H9 (cell line): ENCODE results near the gene CD48. TPM values are rescaled to one million over a fixed set of nuclear protein-coding genes. Genes with fewer than 3 reads are reported as not detected.

ENCODE experiments used
- DNase-seq: peaks from one replicate; pipeline ENCODE4 v3.0.0-alpha.2; 2017
- H2AFZ ChIP-seq: one replicate; pipeline ENCODE4 v1.6.1; 2013; ENCODE audit warnings: mild to moderate bottlenecking, low read length, control low read depth, moderate library complexity
- H2AK5ac ChIP-seq: 2 replicates; pipeline ENCODE4 v1.6.1; 2013; ENCODE audit warnings: low read length, control low read depth, mixed read lengths; ENCODE audit not compliant: insufficient read length
- H2BK120ac ChIP-seq: one replicate; pipeline ENCODE4 v1.6.1; 2013; ENCODE audit warnings: low read depth, mild to moderate bottlenecking, low read length, control low read depth, inconsistent platforms; ENCODE audit not compliant: poor library complexity, severe bottlenecking
- H2BK12ac ChIP-seq: 2 replicates; pipeline ENCODE4 v1.6.1; 2013; ENCODE audit warnings: low read length, control low read depth, mixed read lengths, low read depth; ENCODE audit not compliant: insufficient read length
- H2BK15ac ChIP-seq: 2 replicates; pipeline ENCODE4 v1.6.1; 2013; ENCODE audit warnings: low read depth, low read length, control low read depth
- H2BK20ac ChIP-seq: one replicate; pipeline ENCODE4 v1.6.1; 2013; ENCODE audit warnings: low read depth, mild to moderate bottlenecking, low read length, control low read depth, inconsistent platforms; ENCODE audit not compliant: poor library complexity, severe bottlenecking
- H2BK5ac ChIP-seq: 2 replicates; pipeline ENCODE4 v1.6.1; 2013; ENCODE audit warnings: low read length, control low read depth, mixed read lengths; ENCODE audit not compliant: insufficient read length
- H3K14ac ChIP-seq: 2 replicates; pipeline ENCODE4 v1.6.1; 2013; ENCODE audit warnings: low read length, control low read depth; ENCODE audit not compliant: insufficient read depth
- H3K18ac ChIP-seq: 2 replicates; pipeline ENCODE4 v1.6.1; 2013; ENCODE audit warnings: low read depth, mild to moderate bottlenecking, mixed read lengths, low read length, control low read depth; ENCODE audit not compliant: insufficient read length
- H3K23ac ChIP-seq: 2 replicates; pipeline ENCODE4 v1.6.1; 2013; ENCODE audit warnings: low read length, control low read depth, mixed read lengths, low read depth; ENCODE audit not compliant: insufficient read length
- H3K23me2 ChIP-seq: 2 replicates; pipeline ENCODE4 v1.6.1; 2013; ENCODE audit warnings: low read depth, mild to moderate bottlenecking, mixed read lengths, low read length, control low read depth; ENCODE audit not compliant: insufficient read length, poor library complexity, severe bottlenecking
- H3K27ac ChIP-seq: 2 replicates; pipeline ENCODE4 v1.5.1; 2013; ENCODE audit warnings: low read length, control low read depth, mixed read lengths, low read depth; ENCODE audit not compliant: insufficient read length
- H3K27me3 ChIP-seq: 2 replicates; pipeline ENCODE4 v1.6.1; 2013; ENCODE audit warnings: low read length, control low read depth, inconsistent platforms; ENCODE audit not compliant: insufficient read depth
- H3K4ac ChIP-seq: 2 replicates; pipeline ENCODE4 v1.6.1; 2013; ENCODE audit warnings: low read depth, mild to moderate bottlenecking, control low read depth, inconsistent platforms, low read length, moderate library complexity
- H3K4me1 ChIP-seq: 2 replicates; pipeline ENCODE4 v1.6.1; 2013; ENCODE audit warnings: low read length, control low read depth, inconsistent platforms; ENCODE audit not compliant: insufficient read depth
- H3K4me2 ChIP-seq: 2 replicates; pipeline ENCODE4 v1.6.1; 2013; ENCODE audit warnings: low read length, control low read depth, mixed read lengths; ENCODE audit not compliant: insufficient read length, insufficient read depth
- H3K56ac ChIP-seq: 2 replicates; pipeline ENCODE4 v1.6.1; 2013; ENCODE audit warnings: low read depth, mild to moderate bottlenecking, mixed read lengths, low read length, control low read depth; ENCODE audit not compliant: insufficient read length
- H3K79me1 ChIP-seq: 2 replicates; pipeline ENCODE4 v1.6.1; 2013; ENCODE audit warnings: low read depth, mild to moderate bottlenecking, moderate library complexity, low read length, control low read depth, inconsistent platforms; ENCODE audit not compliant: insufficient read depth, poor library complexity, severe bottlenecking
- H3K79me2 ChIP-seq: 2 replicates; pipeline ENCODE4 v1.6.1; 2013; ENCODE audit warnings: low read length, control low read depth, inconsistent platforms; ENCODE audit not compliant: insufficient read depth
- H3K9ac ChIP-seq: 2 replicates; pipeline ENCODE4 v1.6.1; 2013; ENCODE audit warnings: low read length, control low read depth, mixed read lengths; ENCODE audit not compliant: insufficient read length; ENCODE audit errors: extremely low read depth
- H3K9me3 ChIP-seq: one replicate; pipeline ENCODE4 v1.6.1; 2013; ENCODE audit warnings: low read depth, low read length, inconsistent platforms; ENCODE audit not compliant: control insufficient read depth
- H3T11ph ChIP-seq: one replicate; pipeline ENCODE4 v1.6.1; 2013; ENCODE audit warnings: mild to moderate bottlenecking, low read length, control low read depth, inconsistent platforms
- H4K20me1 ChIP-seq: one replicate; pipeline ENCODE4 v1.6.1; 2013; ENCODE audit not compliant: control insufficient read depth, insufficient read length, insufficient read depth
- H4K5ac ChIP-seq: 2 replicates; pipeline ENCODE4 v1.6.1; 2013; ENCODE audit warnings: low read depth, mild to moderate bottlenecking, mixed read lengths, low read length, control low read depth; ENCODE audit not compliant: insufficient read length
- H4K8ac ChIP-seq: replicated peaks from 2 replicates; pipeline ENCODE4 v1.6.1; 2013; ENCODE audit warnings: low read length, control low read depth, mixed read lengths, low read depth; ENCODE audit not compliant: insufficient read length
- H4K91ac ChIP-seq: 2 replicates; pipeline ENCODE4 v1.6.1; 2013; ENCODE audit warnings: low read depth, mild to moderate bottlenecking, moderate library complexity, mixed read lengths, low read length, control low read depth; ENCODE audit not compliant: insufficient read length
- H3K27ac Mint-ChIP-seq, 3 experiments: 2 replicates in 2 of 3; 3 replicates in 1 of 3; pipeline ENCODE4 v1.8.0; 2020 to 2021; ENCODE audit warnings: mixed read lengths in 3 of 3, mild to moderate bottlenecking in 1 of 3, moderate library complexity in 1 of 3
- H3K27me3 Mint-ChIP-seq: 2 replicates; pipeline ENCODE4 v1.8.0; 2021; ENCODE audit warnings: low read depth, mild to moderate bottlenecking, moderate library complexity, mixed read lengths
- H3K36me3 Mint-ChIP-seq, 3 experiments: 2 replicates in 2 of 3; 3 replicates in 1 of 3; pipeline ENCODE4 v1.8.0; 2020 to 2021; ENCODE audit warnings: low read depth in 3 of 3, mixed read lengths in 3 of 3; ENCODE audit not compliant: insufficient read depth in 1 of 3
- H3K4me1 Mint-ChIP-seq, 2 experiments: 2 replicates each; pipeline ENCODE4 v1.8.0; 2020; ENCODE audit warnings: mixed read lengths in 2 of 2
- H3K4me3 Mint-ChIP-seq, 2 experiments: 2 replicates in 1 of 2; 3 replicates in 1 of 2; pipeline ENCODE4 v1.8.0; 2020 to 2021; ENCODE audit warnings: mild to moderate bottlenecking in 2 of 2, mixed read lengths in 2 of 2, moderate library complexity in 1 of 2
- H3K9me3 Mint-ChIP-seq, 2 experiments: 2 replicates in 1 of 2; 3 replicates in 1 of 2; pipeline ENCODE4 v1.8.0; 2020; ENCODE audit warnings: mild to moderate bottlenecking in 2 of 2, mixed read lengths in 2 of 2, moderate library complexity in 1 of 2
- CTCF ChIP-seq: fragments of 200-600 bp; sonication (generic); conservative IDR thresholded peaks from 3 replicates; pipeline ENCODE4 v1.8.0; 2021; ENCODE audit warnings: antibody characterized with exemption, mild to moderate bottlenecking
- WGBS: extraction: QIAGEN DNeasy Blood & Tissue Kit; methylation state at CpG from one replicate; pipeline ENCODE4 v1.1.7; 2013; ENCODE audit warnings: missing lambda C conversion rate, low lambda C conversion rate, mixed read lengths; ENCODE audit not compliant: insufficient read length; ENCODE audit errors: extremely low coverage; 5-methylcytosine and 5-hydroxymethylcytosine counted together
- total RNA-seq: library from RNA; stranded (reverse); gene quantifications from 2 replicates; pipeline ENCODE4 v1.2.1, GENCODE V29; 2021

CD48 gene
- total RNA-seq, 1 experiment from 2014 or later = not detected

GRCh38 chr1:160645386-160646130 is 66.1 kb downstream of the CD48 start:
- Mint-ChIP-seq H3K27me3 (peaks cover 6% of the 10 kb centered on the region; the same call in 1 of the 2 replicates), H3K4me1 (peaks cover 0 to under 1% of the 10 kb centered on the region in 2 experiments; a peak in 2 of 4 replicates), H3K4me3 (no peak overlapping the region), H3K36me3 (peaks cover 0 to under 1% (median 0%) of the 10 kb centered on the region in 3 experiments; a peak in 2 of 7 replicates), H3K27ac (peak overlapping the region in 1 of 3 experiments; percentile 3; a peak in 1 of 7 replicates), H3K9me3 (no peaks in the 10 kb centered on the region; a peak in 2 of 5 replicates)
- Histone ChIP-seq H3K23me2 (no peaks in the 10 kb centered on the region), H2AK5ac (no peak overlapping the region), H3K9me3 (no peaks in the 10 kb centered on the region), H3K27me3 (no peaks in the 10 kb centered on the region), H3K27ac (no peak overlapping the region), H2BK15ac (no peak overlapping the region), H2AFZ (no peak overlapping the region), H3K56ac (no peak overlapping the region), H3K4me2 (no peak overlapping the region), H3K18ac (no peak overlapping the region), H3K79me1 (no peaks in the 10 kb centered on the region), H4K20me1 (no peaks in the 10 kb centered on the region), H3K23ac (no peak overlapping the region), H2BK12ac (no peak overlapping the region), H2BK120ac (no peak overlapping the region), H3K9ac (no peak overlapping the region), H4K8ac (no peak overlapping the region), H3K4me1 (no peaks in the 10 kb centered on the region), H2BK20ac (no peak overlapping the region), H4K91ac (no peak overlapping the region), H4K5ac (no peak overlapping the region), H3K79me2 (no peaks in the 10 kb centered on the region), H3T11ph (no peak overlapping the region), H2BK5ac (no peak overlapping the region), H3K14ac (no peak overlapping the region), H3K4ac (no peak overlapping the region)
- DNase-seq = no peak
- no peak for TF ChIP-seq CTCF
- WGBS = no CpG with 5 or more reads among the region's 13 CpGs
